ENCODE data around the gene DOCK2.

The DOCK2 gene

GRCh38 chr5:169691471-169691870 is 54.4 kb downstream of the DOCK2 start:
- TF ChIP-seq CTCF (conservative IDR thresholded peaks at IDR 0.05) = no peak
- no peak overlapping the region for H3K27ac ChIP-seq

GRCh38 chr5:169694091-169694625 is 57.1 kb downstream of the DOCK2 start:
- no peak overlapping the region for H3K27ac ChIP-seq
- no peak for TF ChIP-seq CTCF (conservative IDR thresholded peaks at IDR 0.05)

GRCh38 chr5:169695025-169695625 is 58.0 kb downstream of the DOCK2 start:
- H3K27ac ChIP-seq = no peak overlapping the region

GRCh38 chr5:169695919-169696490 is 58.9 kb downstream of the DOCK2 start:
- TF ChIP-seq CTCF (conservative IDR thresholded peaks at IDR 0.05) = no peak

More at GRCh38 chr5:169695025-169695625, 58.0 kb downstream of the DOCK2 start:
- TF ChIP-seq CTCF (conservative IDR thresholded peaks at IDR 0.05) = no peak

GRCh38 chr5:169696621-169697510 is 59.8 kb downstream of the DOCK2 start:
- no peak for TF ChIP-seq CTCF (conservative IDR thresholded peaks at IDR 0.05)
- no peak overlapping the region for H3K27ac ChIP-seq

More at GRCh38 chr5:169695919-169696490, 58.9 kb downstream of the DOCK2 start:
- H3K27ac ChIP-seq = no peak overlapping the region

- TF ChIP-seq CTCF (conservative IDR thresholded peaks at IDR 0.05) = no peak
- H3K27ac ChIP-seq = no peak overlapping the region
Measured at GRCh38 chr5:169697511-169697890, 60.4 kb downstream of the DOCK2 start.

GRCh38 chr5:169697976-169698375 is 60.9 kb downstream of the DOCK2 start:
- no peak for TF ChIP-seq CTCF (conservative IDR thresholded peaks at IDR 0.05)
- no peak overlapping the region for H3K27ac ChIP-seq
